A549 (cell line): ENCODE measurements around the gene ALG12.

ENCODE experiments used
- POLR2A ChIP-seq: IDR thresholded peaks from 2 replicates; pipeline ENCODE4 v1.6.1; 2012; ENCODE audit warnings: mild to moderate bottlenecking, low read length
- RFX5 ChIP-seq: fragments of 450-650 bp; IDR thresholded peaks from 2 replicates; pipeline ENCODE4 v1.7.1; 2014; ENCODE audit warnings: antibody characterized with exemption, mild to moderate bottlenecking, moderate library complexity
- TP53 ChIP-seq: fragments of 250-450 bp; sonication (Bioruptor Pico); IDR thresholded peaks from 2 replicates; pipeline ENCODE4 v1.5.0; 2021; ENCODE audit warnings: mild to moderate bottlenecking, moderate library complexity
- TF ChIP-seq, protein P1 (sequence below): fragments of >200 bp; sonication (Bioruptor Twin); formaldehyde crosslinking; IDR thresholded peaks from 3 replicates; pipeline ENCODE4 v1.5.1; 2016
- TF ChIP-seq, protein P2 (sequence below): fragments of 150-350 bp; IDR thresholded peaks from 2 replicates; pipeline ENCODE4 v1.6.1; 2014; ENCODE audit warnings: low read depth, mild to moderate bottlenecking, low read length

DNA sequence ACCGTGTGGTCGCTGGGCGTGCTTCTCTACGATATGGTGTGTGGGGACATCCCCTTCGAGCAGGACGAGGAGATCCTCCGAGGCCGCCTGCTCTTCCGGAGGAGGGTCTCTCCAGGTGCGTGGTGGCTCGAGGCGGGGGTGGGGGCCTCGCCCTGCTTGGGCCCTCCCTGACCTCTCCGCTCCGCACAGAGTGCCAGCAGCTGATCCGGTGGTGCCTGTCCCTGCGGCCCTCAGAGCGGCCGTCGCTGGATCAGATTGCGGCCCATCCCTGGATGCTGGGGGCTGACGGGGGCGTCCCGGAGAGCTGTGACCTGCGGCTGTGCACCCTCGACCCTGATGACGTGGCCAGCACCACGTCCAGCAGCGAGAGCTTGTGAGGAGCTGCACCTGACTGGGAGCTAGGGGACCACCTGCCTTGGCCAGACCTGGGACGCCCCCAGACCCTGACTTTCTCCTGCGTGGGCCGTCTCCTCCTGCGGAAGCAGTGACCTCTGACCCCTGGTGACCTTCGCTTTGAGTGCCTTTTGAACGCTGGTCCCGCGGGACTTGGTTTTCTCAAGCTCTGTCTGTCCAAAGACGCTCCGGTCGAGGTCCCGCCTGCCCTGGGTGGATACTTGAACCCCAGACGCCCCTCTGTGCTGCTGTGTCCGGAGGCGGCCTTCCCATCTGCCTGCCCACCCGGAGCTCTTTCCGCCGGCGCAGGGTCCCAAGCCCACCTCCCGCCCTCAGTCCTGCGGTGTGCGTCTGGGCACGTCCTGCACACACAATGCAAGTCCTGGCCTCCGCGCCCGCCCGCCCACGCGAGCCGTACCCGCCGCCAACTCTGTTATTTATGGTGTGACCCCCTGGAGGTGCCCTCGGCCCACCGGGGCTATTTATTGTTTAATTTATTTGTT is 44.8 kb upstream of the ALG12 start:
- TF ChIP-seq RFX5 (no peak), POLR2A (no peak), TP53 (CRISPR knock-in tag) (no peak)
- TF ChIP-seq, protein P1, sequence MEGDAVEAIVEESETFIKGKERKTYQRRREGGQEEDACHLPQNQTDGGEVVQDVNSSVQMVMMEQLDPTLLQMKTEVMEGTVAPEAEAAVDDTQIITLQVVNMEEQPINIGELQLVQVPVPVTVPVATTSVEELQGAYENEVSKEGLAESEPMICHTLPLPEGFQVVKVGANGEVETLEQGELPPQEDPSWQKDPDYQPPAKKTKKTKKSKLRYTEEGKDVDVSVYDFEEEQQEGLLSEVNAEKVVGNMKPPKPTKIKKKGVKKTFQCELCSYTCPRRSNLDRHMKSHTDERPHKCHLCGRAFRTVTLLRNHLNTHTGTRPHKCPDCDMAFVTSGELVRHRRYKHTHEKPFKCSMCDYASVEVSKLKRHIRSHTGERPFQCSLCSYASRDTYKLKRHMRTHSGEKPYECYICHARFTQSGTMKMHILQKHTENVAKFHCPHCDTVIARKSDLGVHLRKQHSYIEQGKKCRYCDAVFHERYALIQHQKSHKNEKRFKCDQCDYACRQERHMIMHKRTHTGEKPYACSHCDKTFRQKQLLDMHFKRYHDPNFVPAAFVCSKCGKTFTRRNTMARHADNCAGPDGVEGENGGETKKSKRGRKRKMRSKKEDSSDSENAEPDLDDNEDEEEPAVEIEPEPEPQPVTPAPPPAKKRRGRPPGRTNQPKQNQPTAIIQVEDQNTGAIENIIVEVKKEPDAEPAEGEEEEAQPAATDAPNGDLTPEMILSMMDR = no peak
- TF ChIP-seq, protein P2, sequence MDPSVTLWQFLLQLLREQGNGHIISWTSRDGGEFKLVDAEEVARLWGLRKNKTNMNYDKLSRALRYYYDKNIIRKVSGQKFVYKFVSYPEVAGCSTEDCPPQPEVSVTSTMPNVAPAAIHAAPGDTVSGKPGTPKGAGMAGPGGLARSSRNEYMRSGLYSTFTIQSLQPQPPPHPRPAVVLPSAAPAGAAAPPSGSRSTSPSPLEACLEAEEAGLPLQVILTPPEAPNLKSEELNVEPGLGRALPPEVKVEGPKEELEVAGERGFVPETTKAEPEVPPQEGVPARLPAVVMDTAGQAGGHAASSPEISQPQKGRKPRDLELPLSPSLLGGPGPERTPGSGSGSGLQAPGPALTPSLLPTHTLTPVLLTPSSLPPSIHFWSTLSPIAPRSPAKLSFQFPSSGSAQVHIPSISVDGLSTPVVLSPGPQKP = no peak
